H9 (cell line): Measurements from ENCODE around the gene USP28. TPM values are rescaled to one million over a fixed set of nuclear protein-coding genes. Genes with fewer than 3 reads are reported as not detected.

ENCODE experiments used
- DNase-seq: peaks from one replicate; pipeline ENCODE4 v3.0.0-alpha.2; 2017
- H2AFZ ChIP-seq: one replicate; pipeline ENCODE4 v1.6.1; 2013; ENCODE audit warnings: mild to moderate bottlenecking, low read length, control low read depth, moderate library complexity
- H2AK5ac ChIP-seq: 2 replicates; pipeline ENCODE4 v1.6.1; 2013; ENCODE audit warnings: low read length, control low read depth, mixed read lengths; ENCODE audit not compliant: insufficient read length
- H2BK120ac ChIP-seq: one replicate; pipeline ENCODE4 v1.6.1; 2013; ENCODE audit warnings: low read depth, mild to moderate bottlenecking, low read length, control low read depth, inconsistent platforms; ENCODE audit not compliant: poor library complexity, severe bottlenecking
- H2BK12ac ChIP-seq: 2 replicates; pipeline ENCODE4 v1.6.1; 2013; ENCODE audit warnings: low read length, control low read depth, mixed read lengths, low read depth; ENCODE audit not compliant: insufficient read length
- H2BK15ac ChIP-seq: 2 replicates; pipeline ENCODE4 v1.6.1; 2013; ENCODE audit warnings: low read depth, low read length, control low read depth
- H2BK20ac ChIP-seq: one replicate; pipeline ENCODE4 v1.6.1; 2013; ENCODE audit warnings: low read depth, mild to moderate bottlenecking, low read length, control low read depth, inconsistent platforms; ENCODE audit not compliant: poor library complexity, severe bottlenecking
- H2BK5ac ChIP-seq: 2 replicates; pipeline ENCODE4 v1.6.1; 2013; ENCODE audit warnings: low read length, control low read depth, mixed read lengths; ENCODE audit not compliant: insufficient read length
- H3K14ac ChIP-seq: 2 replicates; pipeline ENCODE4 v1.6.1; 2013; ENCODE audit warnings: low read length, control low read depth; ENCODE audit not compliant: insufficient read depth
- H3K18ac ChIP-seq: 2 replicates; pipeline ENCODE4 v1.6.1; 2013; ENCODE audit warnings: low read depth, mild to moderate bottlenecking, mixed read lengths, low read length, control low read depth; ENCODE audit not compliant: insufficient read length
- H3K23ac ChIP-seq: 2 replicates; pipeline ENCODE4 v1.6.1; 2013; ENCODE audit warnings: low read length, control low read depth, mixed read lengths, low read depth; ENCODE audit not compliant: insufficient read length
- H3K23me2 ChIP-seq: 2 replicates; pipeline ENCODE4 v1.6.1; 2013; ENCODE audit warnings: low read depth, mild to moderate bottlenecking, mixed read lengths, low read length, control low read depth; ENCODE audit not compliant: insufficient read length, poor library complexity, severe bottlenecking
- H3K27ac ChIP-seq: 2 replicates; pipeline ENCODE4 v1.5.1; 2013; ENCODE audit warnings: low read length, control low read depth, mixed read lengths, low read depth; ENCODE audit not compliant: insufficient read length
- H3K27me3 ChIP-seq: 2 replicates; pipeline ENCODE4 v1.6.1; 2013; ENCODE audit warnings: low read length, control low read depth, inconsistent platforms; ENCODE audit not compliant: insufficient read depth
- H3K4ac ChIP-seq: 2 replicates; pipeline ENCODE4 v1.6.1; 2013; ENCODE audit warnings: low read depth, mild to moderate bottlenecking, control low read depth, inconsistent platforms, low read length, moderate library complexity
- H3K4me1 ChIP-seq: 2 replicates; pipeline ENCODE4 v1.6.1; 2013; ENCODE audit warnings: low read length, control low read depth, inconsistent platforms; ENCODE audit not compliant: insufficient read depth
- H3K4me2 ChIP-seq: 2 replicates; pipeline ENCODE4 v1.6.1; 2013; ENCODE audit warnings: low read length, control low read depth, mixed read lengths; ENCODE audit not compliant: insufficient read length, insufficient read depth
- H3K56ac ChIP-seq: 2 replicates; pipeline ENCODE4 v1.6.1; 2013; ENCODE audit warnings: low read depth, mild to moderate bottlenecking, mixed read lengths, low read length, control low read depth; ENCODE audit not compliant: insufficient read length
- H3K79me1 ChIP-seq: 2 replicates; pipeline ENCODE4 v1.6.1; 2013; ENCODE audit warnings: low read depth, mild to moderate bottlenecking, moderate library complexity, low read length, control low read depth, inconsistent platforms; ENCODE audit not compliant: insufficient read depth, poor library complexity, severe bottlenecking
- H3K79me2 ChIP-seq: 2 replicates; pipeline ENCODE4 v1.6.1; 2013; ENCODE audit warnings: low read length, control low read depth, inconsistent platforms; ENCODE audit not compliant: insufficient read depth
- H3K9ac ChIP-seq: 2 replicates; pipeline ENCODE4 v1.6.1; 2013; ENCODE audit warnings: low read length, control low read depth, mixed read lengths; ENCODE audit not compliant: insufficient read length; ENCODE audit errors: extremely low read depth
- H3K9me3 ChIP-seq: one replicate; pipeline ENCODE4 v1.6.1; 2013; ENCODE audit warnings: low read depth, low read length, inconsistent platforms; ENCODE audit not compliant: control insufficient read depth
- H3T11ph ChIP-seq: one replicate; pipeline ENCODE4 v1.6.1; 2013; ENCODE audit warnings: mild to moderate bottlenecking, low read length, control low read depth, inconsistent platforms
- H4K20me1 ChIP-seq: one replicate; pipeline ENCODE4 v1.6.1; 2013; ENCODE audit not compliant: control insufficient read depth, insufficient read length, insufficient read depth
- H4K5ac ChIP-seq: 2 replicates; pipeline ENCODE4 v1.6.1; 2013; ENCODE audit warnings: low read depth, mild to moderate bottlenecking, mixed read lengths, low read length, control low read depth; ENCODE audit not compliant: insufficient read length
- H4K8ac ChIP-seq: replicated peaks from 2 replicates; pipeline ENCODE4 v1.6.1; 2013; ENCODE audit warnings: low read length, control low read depth, mixed read lengths, low read depth; ENCODE audit not compliant: insufficient read length
- H4K91ac ChIP-seq: 2 replicates; pipeline ENCODE4 v1.6.1; 2013; ENCODE audit warnings: low read depth, mild to moderate bottlenecking, moderate library complexity, mixed read lengths, low read length, control low read depth; ENCODE audit not compliant: insufficient read length
- H3K27ac Mint-ChIP-seq, 3 experiments: 2 replicates in 2 of 3; 3 replicates in 1 of 3; pipeline ENCODE4 v1.8.0; 2020 to 2021; ENCODE audit warnings: mixed read lengths in 3 of 3, mild to moderate bottlenecking in 1 of 3, moderate library complexity in 1 of 3
- H3K27me3 Mint-ChIP-seq: 2 replicates; pipeline ENCODE4 v1.8.0; 2021; ENCODE audit warnings: low read depth, mild to moderate bottlenecking, moderate library complexity, mixed read lengths
- H3K36me3 Mint-ChIP-seq, 3 experiments: 2 replicates in 2 of 3; 3 replicates in 1 of 3; pipeline ENCODE4 v1.8.0; 2020 to 2021; ENCODE audit warnings: low read depth in 3 of 3, mixed read lengths in 3 of 3; ENCODE audit not compliant: insufficient read depth in 1 of 3
- H3K4me1 Mint-ChIP-seq, 2 experiments: 2 replicates each; pipeline ENCODE4 v1.8.0; 2020; ENCODE audit warnings: mixed read lengths in 2 of 2
- H3K4me3 Mint-ChIP-seq, 2 experiments: 2 replicates in 1 of 2; 3 replicates in 1 of 2; pipeline ENCODE4 v1.8.0; 2020 to 2021; ENCODE audit warnings: mild to moderate bottlenecking in 2 of 2, mixed read lengths in 2 of 2, moderate library complexity in 1 of 2
- H3K9me3 Mint-ChIP-seq, 2 experiments: 2 replicates in 1 of 2; 3 replicates in 1 of 2; pipeline ENCODE4 v1.8.0; 2020; ENCODE audit warnings: mild to moderate bottlenecking in 2 of 2, mixed read lengths in 2 of 2, moderate library complexity in 1 of 2
- total RNA-seq: library from RNA; stranded (reverse); gene quantifications from 2 replicates; pipeline ENCODE4 v1.2.1, GENCODE V29; 2021
- TF ChIP-seq, protein P1 (sequence below): fragments of 200-600 bp; sonication (generic); conservative IDR thresholded peaks from 3 replicates; pipeline ENCODE4 v1.8.0; 2021; ENCODE audit warnings: antibody characterized with exemption, mild to moderate bottlenecking

Gene USP28
- total RNA-seq, 1 experiment from 2014 or later, result 107 TPM

DNA sequence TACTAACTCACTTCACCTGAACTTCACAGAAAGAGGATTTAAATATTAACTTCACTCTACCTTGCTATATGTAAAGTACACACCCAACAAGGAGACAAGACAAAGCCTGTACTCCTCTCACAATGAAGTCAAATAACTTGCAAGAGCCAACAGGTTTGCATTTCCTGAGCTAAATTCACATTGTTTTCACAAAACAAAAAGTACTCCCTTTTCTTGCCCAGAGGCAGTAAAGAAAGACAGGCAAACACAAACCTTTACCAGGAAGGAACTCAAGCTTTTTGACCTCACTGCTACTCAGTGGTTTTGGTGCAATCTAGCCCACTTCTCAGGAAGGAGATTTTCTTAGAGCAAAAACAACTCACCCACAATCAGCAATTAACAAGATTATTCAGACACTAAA lies 15.7 kb downstream of the USP28 start:
- DNase-seq, result no peak
- Histone ChIP-seq H3K4me2 (no peak overlapping the region), H3K18ac (no peak overlapping the region), H3K27ac (peak overlapping the region; percentile 88), H3T11ph (no peak overlapping the region), H2BK20ac (no peak overlapping the region), H3K14ac (no peak overlapping the region; the same call in 1 of the 2 replicates), H4K91ac (no peak overlapping the region), H3K9ac (no peak overlapping the region), H2BK15ac (no peak overlapping the region), H4K5ac (no peak overlapping the region), H3K56ac (no peak overlapping the region), H2AK5ac (no peak overlapping the region), H2BK120ac (no peak overlapping the region), H3K23ac (no peak overlapping the region), H3K79me1 (peaks cover 4% of the 10 kb centered on the region), H3K9me3 (no peaks in the 10 kb centered on the region), H3K4ac (no peak overlapping the region), H3K79me2 (peaks cover 22% of the 10 kb centered on the region; the same call in 1 of the 2 replicates), H3K4me1 (peaks cover 4% of the 10 kb centered on the region; the same call in 1 of the 2 replicates), H4K8ac (no peak overlapping the region), H3K23me2 (no peaks in the 10 kb centered on the region), H2AFZ (no peak overlapping the region), H2BK12ac (no peak overlapping the region), H3K27me3 (no peaks in the 10 kb centered on the region), H4K20me1 (no peaks in the 10 kb centered on the region), H2BK5ac (no peak overlapping the region)
- TF ChIP-seq, protein P1, sequence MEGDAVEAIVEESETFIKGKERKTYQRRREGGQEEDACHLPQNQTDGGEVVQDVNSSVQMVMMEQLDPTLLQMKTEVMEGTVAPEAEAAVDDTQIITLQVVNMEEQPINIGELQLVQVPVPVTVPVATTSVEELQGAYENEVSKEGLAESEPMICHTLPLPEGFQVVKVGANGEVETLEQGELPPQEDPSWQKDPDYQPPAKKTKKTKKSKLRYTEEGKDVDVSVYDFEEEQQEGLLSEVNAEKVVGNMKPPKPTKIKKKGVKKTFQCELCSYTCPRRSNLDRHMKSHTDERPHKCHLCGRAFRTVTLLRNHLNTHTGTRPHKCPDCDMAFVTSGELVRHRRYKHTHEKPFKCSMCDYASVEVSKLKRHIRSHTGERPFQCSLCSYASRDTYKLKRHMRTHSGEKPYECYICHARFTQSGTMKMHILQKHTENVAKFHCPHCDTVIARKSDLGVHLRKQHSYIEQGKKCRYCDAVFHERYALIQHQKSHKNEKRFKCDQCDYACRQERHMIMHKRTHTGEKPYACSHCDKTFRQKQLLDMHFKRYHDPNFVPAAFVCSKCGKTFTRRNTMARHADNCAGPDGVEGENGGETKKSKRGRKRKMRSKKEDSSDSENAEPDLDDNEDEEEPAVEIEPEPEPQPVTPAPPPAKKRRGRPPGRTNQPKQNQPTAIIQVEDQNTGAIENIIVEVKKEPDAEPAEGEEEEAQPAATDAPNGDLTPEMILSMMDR, result no peak
- Mint-ChIP-seq H3K9me3 (no peaks in the 10 kb centered on the region), H3K4me3 (peak overlapping the region in 1 of 2 experiments; percentile 3; a peak in 3 of 5 replicates), H3K4me1 (peaks cover 63 to 66% of the 10 kb centered on the region in 2 experiments), H3K27me3 (no peaks in the 10 kb centered on the region), H3K27ac (peak overlapping the region; percentile 75 to 99 (median 94); a peak in 6 of 7 replicates), H3K36me3 (peaks cover 1 to 11% (median 7%) of the 10 kb centered on the region in 3 experiments; a peak in 5 of 7 replicates)
